ENCODE data around the gene MAPK7.

The MAPK7 gene

GRCh38 chr17:19399750-19400450, 21.6 kb downstream of the MAPK7 start:
- no peaks in the 10 kb centered on the region for H3K9me3 ChIP-seq (ENCODE audit: control insufficient read depth, insufficient read depth, low read length)
- H3K36me3 ChIP-seq (ENCODE audit: control insufficient read depth, insufficient read depth, low read length), result no peaks in the 10 kb centered on the region
- no peak overlapping the region for H3K9ac ChIP-seq (ENCODE audit: low read depth, low read length)
- no peaks in the 10 kb centered on the region for H3K27me3 ChIP-seq (ENCODE audit: control insufficient read depth, insufficient read depth, low read length)
- H3K4me3 ChIP-seq (ENCODE audit: low read depth, low read length), result no peak overlapping the region
- peaks cover 7% of the 10 kb centered on the region for H3K4me1 ChIP-seq (ENCODE audit: control insufficient read depth, insufficient read depth, low read length)

GRCh38 chr17:19401321-19402010, 23.2 kb downstream of the MAPK7 start:
- H3K4me1 ChIP-seq (ENCODE audit: control insufficient read depth, insufficient read depth, low read length), result peaks cover 7% of the 10 kb centered on the region
- H3K9ac ChIP-seq (ENCODE audit: low read depth, low read length), result no peak overlapping the region
- no peak overlapping the region for H3K4me3 ChIP-seq (ENCODE audit: low read depth, low read length)
- H3K9me3 ChIP-seq (ENCODE audit: control insufficient read depth, insufficient read depth, low read length), result no peaks in the 10 kb centered on the region
- no peaks in the 10 kb centered on the region for H3K36me3 ChIP-seq (ENCODE audit: control insufficient read depth, insufficient read depth, low read length)
- H3K27me3 ChIP-seq (ENCODE audit: control insufficient read depth, insufficient read depth, low read length), result no peaks in the 10 kb centered on the region

GRCh38 chr17:19402171-19402570, 23.9 kb downstream of the MAPK7 start:
- no peaks in the 10 kb centered on the region for H3K9me3 ChIP-seq (ENCODE audit: control insufficient read depth, insufficient read depth, low read length)
- H3K4me3 ChIP-seq (ENCODE audit: low read depth, low read length), result no peak overlapping the region
- H3K27me3 ChIP-seq (ENCODE audit: control insufficient read depth, insufficient read depth, low read length), result no peaks in the 10 kb centered on the region
- no peak overlapping the region for H3K9ac ChIP-seq (ENCODE audit: low read depth, low read length)
- H3K36me3 ChIP-seq (ENCODE audit: control insufficient read depth, insufficient read depth, low read length), result no peaks in the 10 kb centered on the region
- H3K4me1 ChIP-seq (ENCODE audit: control insufficient read depth, insufficient read depth, low read length), result peaks cover 7% of the 10 kb centered on the region

GRCh38 chr17:19403021-19403420, 24.7 kb downstream of the MAPK7 start:
- peaks cover 2% of the 10 kb centered on the region for H3K4me1 ChIP-seq (ENCODE audit: control insufficient read depth, insufficient read depth, low read length)
- no peaks in the 10 kb centered on the region for H3K36me3 ChIP-seq (ENCODE audit: control insufficient read depth, insufficient read depth, low read length)
- no peaks in the 10 kb centered on the region for H3K9me3 ChIP-seq (ENCODE audit: control insufficient read depth, insufficient read depth, low read length)
- H3K27me3 ChIP-seq (ENCODE audit: control insufficient read depth, insufficient read depth, low read length), result no peaks in the 10 kb centered on the region
- H3K4me3 ChIP-seq (ENCODE audit: low read depth, low read length), result no peak overlapping the region
- H3K9ac ChIP-seq (ENCODE audit: low read depth, low read length), result no peak overlapping the region

- H3K9me3 ChIP-seq (ENCODE audit: control insufficient read depth, insufficient read depth, low read length), result no peaks in the 10 kb centered on the region
- no peaks in the 10 kb centered on the region for H3K36me3 ChIP-seq (ENCODE audit: control insufficient read depth, insufficient read depth, low read length)
- no peaks in the 10 kb centered on the region for H3K27me3 ChIP-seq (ENCODE audit: control insufficient read depth, insufficient read depth, low read length)
- no peak overlapping the region for H3K4me3 ChIP-seq (ENCODE audit: low read depth, low read length)
- no peak overlapping the region for H3K9ac ChIP-seq (ENCODE audit: low read depth, low read length)
- H3K4me1 ChIP-seq (ENCODE audit: control insufficient read depth, insufficient read depth, low read length), result no peaks in the 10 kb centered on the region
Observed at GRCh38 chr17:19404264-19404663, 26.0 kb downstream of the MAPK7 start.

- Histone ChIP-seq H3K36me3 (ENCODE audit: control insufficient read depth, insufficient read depth, low read length) (no peaks in the 10 kb centered on the region), H3K9me3 (ENCODE audit: control insufficient read depth, insufficient read depth, low read length) (no peaks in the 10 kb centered on the region), H3K4me1 (ENCODE audit: control insufficient read depth, insufficient read depth, low read length) (no peaks in the 10 kb centered on the region), H3K4me3 (ENCODE audit: low read depth, low read length) (no peak overlapping the region), H3K9ac (ENCODE audit: low read depth, low read length) (no peak overlapping the region), H3K27me3 (ENCODE audit: control insufficient read depth, insufficient read depth, low read length) (no peaks in the 10 kb centered on the region)
Observed at GRCh38 chr17:19405114-19405513, 26.8 kb downstream of the MAPK7 start.

- Histone ChIP-seq H3K9ac (ENCODE audit: low read depth, low read length) (no peak overlapping the region), H3K9me3 (ENCODE audit: control insufficient read depth, insufficient read depth, low read length) (no peaks in the 10 kb centered on the region), H3K4me1 (ENCODE audit: control insufficient read depth, insufficient read depth, low read length) (no peaks in the 10 kb centered on the region), H3K4me3 (ENCODE audit: low read depth, low read length) (no peak overlapping the region), H3K36me3 (ENCODE audit: control insufficient read depth, insufficient read depth, low read length) (no peaks in the 10 kb centered on the region), H3K27me3 (ENCODE audit: control insufficient read depth, insufficient read depth, low read length) (no peaks in the 10 kb centered on the region)
Observed at GRCh38 chr17:19407601-19408345, 29.5 kb downstream of the MAPK7 start.

GRCh38 chr17:19408346-19408710, 30.0 kb downstream of the MAPK7 start:
- no peaks in the 10 kb centered on the region for H3K4me1 ChIP-seq (ENCODE audit: control insufficient read depth, insufficient read depth, low read length)
- H3K9ac ChIP-seq (ENCODE audit: low read depth, low read length), result no peak overlapping the region
- no peak overlapping the region for H3K4me3 ChIP-seq (ENCODE audit: low read depth, low read length)
- no peaks in the 10 kb centered on the region for H3K9me3 ChIP-seq (ENCODE audit: control insufficient read depth, insufficient read depth, low read length)
- H3K36me3 ChIP-seq (ENCODE audit: control insufficient read depth, insufficient read depth, low read length), result no peaks in the 10 kb centered on the region
- H3K27me3 ChIP-seq (ENCODE audit: control insufficient read depth, insufficient read depth, low read length), result no peaks in the 10 kb centered on the region

DNA sequence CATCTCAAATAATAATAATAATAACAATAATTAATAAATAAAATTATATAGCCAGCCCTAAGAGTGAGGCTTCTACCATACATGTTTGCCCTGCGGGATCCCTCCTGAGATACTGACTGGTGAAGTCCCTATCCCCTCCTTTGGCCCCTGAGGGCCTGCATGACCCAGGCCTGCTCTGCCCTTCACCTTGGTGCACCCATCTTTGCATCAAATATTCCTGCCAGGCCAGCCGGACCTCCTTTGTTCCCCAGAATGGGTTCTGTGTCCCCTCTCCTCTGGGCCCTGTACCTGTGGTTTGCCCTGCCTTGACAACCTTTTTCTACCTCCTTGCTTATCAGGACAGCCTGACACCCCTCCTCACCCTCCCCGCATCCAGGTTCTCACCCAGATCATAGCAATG, 30.8 kb downstream of the MAPK7 start:
- no peak overlapping the region for H3K9ac ChIP-seq (ENCODE audit: low read depth, low read length)
- H3K36me3 ChIP-seq (ENCODE audit: control insufficient read depth, insufficient read depth, low read length), result no peaks in the 10 kb centered on the region
- no peaks in the 10 kb centered on the region for H3K4me1 ChIP-seq (ENCODE audit: control insufficient read depth, insufficient read depth, low read length)
- H3K9me3 ChIP-seq (ENCODE audit: control insufficient read depth, insufficient read depth, low read length), result no peaks in the 10 kb centered on the region
- no peaks in the 10 kb centered on the region for H3K27me3 ChIP-seq (ENCODE audit: control insufficient read depth, insufficient read depth, low read length)
- no peak overlapping the region for H3K4me3 ChIP-seq (ENCODE audit: low read depth, low read length)

GRCh38 chr17:19409509-19409908, 31.2 kb downstream of the MAPK7 start:
- no peaks in the 10 kb centered on the region for H3K27me3 ChIP-seq (ENCODE audit: control insufficient read depth, insufficient read depth, low read length)
- no peaks in the 10 kb centered on the region for H3K36me3 ChIP-seq (ENCODE audit: control insufficient read depth, insufficient read depth, low read length)
- no peak overlapping the region for H3K4me3 ChIP-seq (ENCODE audit: low read depth, low read length)
- H3K9me3 ChIP-seq (ENCODE audit: control insufficient read depth, insufficient read depth, low read length), result no peaks in the 10 kb centered on the region
- no peak overlapping the region for H3K9ac ChIP-seq (ENCODE audit: low read depth, low read length)
- no peaks in the 10 kb centered on the region for H3K4me1 ChIP-seq (ENCODE audit: control insufficient read depth, insufficient read depth, low read length)

- Histone ChIP-seq H3K36me3 (ENCODE audit: control insufficient read depth, insufficient read depth, low read length) (no peaks in the 10 kb centered on the region), H3K9me3 (ENCODE audit: control insufficient read depth, insufficient read depth, low read length) (no peaks in the 10 kb centered on the region), H3K27me3 (ENCODE audit: control insufficient read depth, insufficient read depth, low read length) (no peaks in the 10 kb centered on the region), H3K4me3 (ENCODE audit: low read depth, low read length) (no peak overlapping the region), H3K4me1 (ENCODE audit: control insufficient read depth, insufficient read depth, low read length) (no peaks in the 10 kb centered on the region), H3K9ac (ENCODE audit: low read depth, low read length) (no peak overlapping the region)
Observed at GRCh38 chr17:19410091-19410490, 31.8 kb downstream of the MAPK7 start.

Data from iPS-15b (cell line).